Measurements from ENCODE around the gene THBS3. TPM values are rescaled to one million over a fixed set of nuclear protein-coding genes. Genes with fewer than 3 reads are reported as not detected.

Gene THBS3
- polyA plus RNA-seq, 1 donor (not counting 4 experiments of a cell fraction or from before 2014, with no cell fraction given) = 16.2 TPM

DNA sequence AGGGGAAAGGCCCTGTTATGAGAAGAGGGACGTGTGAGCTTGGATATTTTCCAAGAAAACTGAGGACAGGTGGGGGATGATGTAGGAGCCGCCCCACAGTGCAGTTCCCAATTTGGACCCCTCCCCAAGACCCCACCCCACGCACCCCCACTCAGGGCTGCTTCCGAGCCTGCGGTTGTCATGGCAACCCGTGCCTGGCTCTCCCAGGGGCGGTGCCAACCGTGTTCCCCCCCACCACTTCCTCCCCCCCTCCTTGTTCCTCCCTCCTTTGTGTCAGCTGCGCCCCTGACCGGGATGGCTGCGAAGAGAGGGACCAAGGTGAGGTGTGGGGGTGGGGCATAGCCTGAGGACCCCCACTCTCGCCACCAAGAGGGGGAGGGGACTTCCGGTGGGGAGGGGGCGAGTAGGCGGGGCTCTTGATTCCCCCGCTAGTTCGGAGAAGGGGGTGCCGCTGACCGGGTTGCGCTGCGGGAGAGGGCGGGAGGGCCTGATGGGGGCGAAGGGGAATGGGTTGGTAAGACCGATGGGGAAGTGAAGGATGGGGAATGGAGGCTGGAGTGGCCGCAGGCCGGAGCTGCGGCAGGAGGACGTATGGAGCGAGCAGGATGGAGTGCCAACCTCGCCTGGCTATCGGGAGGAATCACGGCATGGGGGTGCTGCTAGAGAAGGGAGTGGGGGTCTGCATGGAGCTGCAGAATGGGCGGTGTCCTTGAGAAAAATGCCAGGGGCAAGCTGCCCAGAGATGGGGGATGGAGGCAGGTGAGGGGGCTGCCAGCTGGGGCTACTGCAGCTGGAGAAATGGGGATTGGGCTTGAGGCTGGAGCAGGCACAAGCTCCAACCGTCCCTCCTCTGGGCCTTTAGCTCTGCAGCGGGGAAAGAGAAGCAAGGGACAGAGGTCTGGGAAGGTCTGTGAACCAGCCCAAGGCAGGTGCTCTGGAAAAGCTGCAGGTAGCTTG lies 33.1 kb downstream of the THBS3 start:
- H3K9me3 ChIP-seq (ENCODE audit: control insufficient read depth, low read depth, low read length) = no peaks in the 10 kb centered on the region
- peak overlapping the region; percentile 90 for H2AFZ ChIP-seq (ENCODE audit: control insufficient read depth, low read length)
- no peak overlapping the region for H3K27ac ChIP-seq (ENCODE audit: control insufficient read depth, insufficient read depth, low read length)
- FAIRE-seq (no peak), DNase-seq (ENCODE audit: low read depth, low spot score) (no peak)
- no peaks in the 10 kb centered on the region for H3K9me1 ChIP-seq (ENCODE audit: control insufficient read depth, extremely low read depth, insufficient read depth, low read length)
- H3K27me3 ChIP-seq (ENCODE audit: control insufficient read depth, extremely low read depth, insufficient read depth, low read length) = no peaks in the 10 kb centered on the region
- H3K4me2 ChIP-seq (ENCODE audit: control insufficient read depth, extremely low read depth, insufficient read depth, low read depth, low read length) = peak overlapping the region; percentile 82
- TF ChIP-seq EZH2 (IDR thresholded peaks at IDR 0.05; ENCODE audit: low read length) = no peak
- TF ChIP-seq, protein P1, sequence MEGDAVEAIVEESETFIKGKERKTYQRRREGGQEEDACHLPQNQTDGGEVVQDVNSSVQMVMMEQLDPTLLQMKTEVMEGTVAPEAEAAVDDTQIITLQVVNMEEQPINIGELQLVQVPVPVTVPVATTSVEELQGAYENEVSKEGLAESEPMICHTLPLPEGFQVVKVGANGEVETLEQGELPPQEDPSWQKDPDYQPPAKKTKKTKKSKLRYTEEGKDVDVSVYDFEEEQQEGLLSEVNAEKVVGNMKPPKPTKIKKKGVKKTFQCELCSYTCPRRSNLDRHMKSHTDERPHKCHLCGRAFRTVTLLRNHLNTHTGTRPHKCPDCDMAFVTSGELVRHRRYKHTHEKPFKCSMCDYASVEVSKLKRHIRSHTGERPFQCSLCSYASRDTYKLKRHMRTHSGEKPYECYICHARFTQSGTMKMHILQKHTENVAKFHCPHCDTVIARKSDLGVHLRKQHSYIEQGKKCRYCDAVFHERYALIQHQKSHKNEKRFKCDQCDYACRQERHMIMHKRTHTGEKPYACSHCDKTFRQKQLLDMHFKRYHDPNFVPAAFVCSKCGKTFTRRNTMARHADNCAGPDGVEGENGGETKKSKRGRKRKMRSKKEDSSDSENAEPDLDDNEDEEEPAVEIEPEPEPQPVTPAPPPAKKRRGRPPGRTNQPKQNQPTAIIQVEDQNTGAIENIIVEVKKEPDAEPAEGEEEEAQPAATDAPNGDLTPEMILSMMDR (optimal IDR thresholded peaks at IDR 0.05 in 1 of 3, IDR thresholded peaks at IDR 0.05 in 1 of 3, conservative IDR thresholded peaks at IDR 0.05 in 1 of 3; ENCODE audit: extremely low read depth in 1 of 3, insufficient read depth in 2 of 3, low read length in 3 of 3) = no peak
- peaks cover 16% of the 10 kb centered on the region for H3K79me2 ChIP-seq (ENCODE audit: control insufficient read depth, insufficient read depth, low read length)
- peak overlapping the region; percentile 69 to 94 (median 90) for H3K4me3 ChIP-seq (ENCODE audit: control insufficient read depth in 2 of 3, extremely low read depth in 1 of 3, insufficient read depth in 2 of 3, low read depth in 1 of 3, low read length in 3 of 3)
- peak overlapping the region; percentile 92 for H3K9ac ChIP-seq (ENCODE audit: control insufficient read depth, extremely low read depth, insufficient read depth, low read length)
- H3K4me1 ChIP-seq (ENCODE audit: control insufficient read depth, extremely low read depth, insufficient read depth, low read length) = peaks cover 23% of the 10 kb centered on the region
- no peaks in the 10 kb centered on the region for H4K20me1 ChIP-seq (ENCODE audit: control insufficient read depth, extremely low read depth, insufficient read depth, low read length)
- H3K36me3 ChIP-seq (ENCODE audit: control insufficient read depth in 2 of 2, extremely low read depth in 1 of 2, insufficient read depth in 2 of 2, low read length in 2 of 2) = peaks cover 11 to 13% of the 10 kb centered on the region in 2 experiments
- dilution Hi-C loops (cut with MboI; ENCODE audit: extremely low pct_ligation_motif_present, low sequenced_read_pairs) = no loop called here

DNA sequence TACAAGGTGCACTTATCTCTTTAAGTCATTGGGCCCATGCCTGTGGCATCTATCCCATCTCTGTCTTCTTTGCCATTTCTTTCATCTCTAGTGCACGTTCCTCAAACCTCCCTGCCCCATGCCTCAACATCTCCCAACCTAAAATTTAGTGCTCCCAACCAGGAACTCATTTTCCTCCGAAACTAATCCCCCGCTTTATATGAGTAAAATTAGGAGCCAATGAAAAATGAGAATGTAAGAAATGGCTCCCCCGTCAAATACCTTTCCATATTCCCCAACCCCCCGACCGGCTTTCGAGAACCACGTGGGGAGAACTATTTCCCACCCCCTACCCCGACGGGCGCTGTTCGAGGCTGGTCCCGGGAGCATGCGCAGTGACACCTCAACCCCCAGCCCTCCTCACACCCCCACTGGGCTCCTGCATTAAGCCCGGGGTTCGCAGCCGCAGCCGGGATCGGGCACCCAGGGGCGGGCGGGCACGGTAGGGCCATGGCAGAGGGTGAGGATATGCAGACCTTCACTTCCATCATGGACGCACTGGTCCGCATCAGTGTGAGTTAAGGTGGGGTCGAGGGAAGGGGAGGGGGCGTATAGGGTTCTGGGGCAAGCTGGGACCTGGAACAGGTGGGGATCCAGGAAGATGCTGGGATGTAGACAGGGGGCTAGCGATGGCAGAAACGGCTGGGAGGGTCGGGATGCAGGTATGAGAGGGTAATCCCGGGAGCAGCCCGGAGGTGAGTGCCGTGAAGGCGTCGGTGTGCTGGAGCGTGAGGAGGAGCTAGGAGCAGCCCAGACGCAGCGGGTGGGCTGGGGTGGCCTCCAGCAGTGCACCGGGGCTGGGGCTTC lies 34.0 kb downstream of the THBS3 start, which contains the start of gene TRIM46:
TRIM46 (plus strand) TSS at position 372 of the 846 bp plus-strand sequence; CDS start at position 490, 118 bp downstream.
- Histone ChIP-seq H3K4me3 (ENCODE audit: control insufficient read depth in 2 of 3, extremely low read depth in 1 of 3, insufficient read depth in 2 of 3, low read depth in 1 of 3, low read length in 3 of 3) (peak within 1 kb of the TSS; percentile 69 to 94 (median 90)), H3K27ac (ENCODE audit: control insufficient read depth, insufficient read depth, low read length) (peak within 1 kb of the TSS; percentile 86), H3K4me2 (ENCODE audit: control insufficient read depth, extremely low read depth, insufficient read depth, low read depth, low read length) (peak within 1 kb of the TSS; percentile 82), H3K9me1 (ENCODE audit: control insufficient read depth, extremely low read depth, insufficient read depth, low read length) (no peaks in the 10 kb centered on the region), H3K4me1 (ENCODE audit: control insufficient read depth, extremely low read depth, insufficient read depth, low read length) (peaks cover 23% of the 10 kb centered on the region), H3K9me3 (ENCODE audit: control insufficient read depth, low read depth, low read length) (no peaks in the 10 kb centered on the region), H3K36me3 (ENCODE audit: control insufficient read depth in 2 of 2, extremely low read depth in 1 of 2, insufficient read depth in 2 of 2, low read length in 2 of 2) (peaks cover 16 to 17% of the 10 kb centered on the region in 2 experiments), H2AFZ (ENCODE audit: control insufficient read depth, low read length) (peak within 1 kb of the TSS; percentile 90), H3K27me3 (ENCODE audit: control insufficient read depth, extremely low read depth, insufficient read depth, low read length) (no peaks in the 10 kb centered on the region), H3K79me2 (ENCODE audit: control insufficient read depth, insufficient read depth, low read length) (peaks cover 16% of the 10 kb centered on the region), H4K20me1 (ENCODE audit: control insufficient read depth, extremely low read depth, insufficient read depth, low read length) (no peaks in the 10 kb centered on the region), H3K9ac (ENCODE audit: control insufficient read depth, extremely low read depth, insufficient read depth, low read length) (peak within 1 kb of the TSS; percentile 92)
- DNase-seq (ENCODE audit: low read depth, low spot score) (no peak), FAIRE-seq (no peak)
- dilution Hi-C loops (cut with MboI; ENCODE audit: extremely low pct_ligation_motif_present, low sequenced_read_pairs) = no loop called here
- TF ChIP-seq, protein P1 (optimal IDR thresholded peaks at IDR 0.05 in 1 of 3, IDR thresholded peaks at IDR 0.05 in 1 of 3, conservative IDR thresholded peaks at IDR 0.05 in 1 of 3; ENCODE audit: extremely low read depth in 1 of 3, insufficient read depth in 2 of 3, low read length in 3 of 3) = no peak
- no peak for TF ChIP-seq EZH2 (IDR thresholded peaks at IDR 0.05; ENCODE audit: low read length)
